Panc1 (cell line): ENCODE results near the gene SRP54.

Source experiments
- POLR2AphosphoS5 ChIP-seq: IDR thresholded peaks from 2 replicates; pipeline ENCODE4 v1.6.1; 2012; ENCODE audit warnings: mild to moderate bottlenecking, low read depth, low read length, moderate library complexity
- SIN3A ChIP-seq: IDR thresholded peaks from 2 replicates; pipeline ENCODE4 v1.6.1; 2012; ENCODE audit warnings: low read depth, mild to moderate bottlenecking, low read length, moderate library complexity, borderline replicate concordance; ENCODE audit not compliant: insufficient read depth
- TCF7L2 ChIP-seq: IDR thresholded peaks from 2 replicates; pipeline ENCODE4 v1.6.1; 2011; ENCODE audit warnings: mild to moderate bottlenecking, low read depth, low read length, inconsistent platforms
- TF ChIP-seq, protein P1 (sequence below): fragments of 450-650 bp; IDR thresholded peaks from 2 replicates; pipeline ENCODE4 v1.5.1; 2017; ENCODE audit warnings: mild to moderate bottlenecking
- TF ChIP-seq, protein P2 (sequence below), 2 experiments: IDR thresholded peaks; 2 replicates each; pipeline ENCODE4 v1.6.1; 2011 to 2012; ENCODE audit warnings: low read depth in 2 of 2, control low read depth in 1 of 2, low read length in 1 of 2, mild to moderate bottlenecking in 1 of 2, moderate library complexity in 1 of 2; ENCODE audit not compliant: insufficient read depth in 1 of 2

DNA sequence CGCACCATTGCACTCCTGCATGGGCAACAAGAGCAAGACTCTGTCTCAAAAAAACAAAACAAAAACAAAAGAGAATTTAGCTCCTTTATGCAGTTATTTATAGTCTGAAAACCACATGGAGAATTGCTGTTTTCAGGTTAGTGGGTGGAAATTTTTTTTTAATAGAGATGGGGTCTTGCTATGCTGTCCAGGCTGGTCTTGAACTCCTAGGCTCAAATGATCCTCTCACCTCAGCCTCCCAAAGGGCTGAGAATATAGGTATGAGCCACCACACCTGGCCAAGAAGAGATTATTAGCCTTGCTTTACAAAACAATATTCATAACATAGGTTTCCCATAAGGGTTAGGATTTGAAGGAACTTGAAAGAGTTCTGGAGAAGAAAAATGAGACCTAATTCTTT, 12.1 kb upstream of the SRP54 start:
- TF ChIP-seq, protein P1, sequence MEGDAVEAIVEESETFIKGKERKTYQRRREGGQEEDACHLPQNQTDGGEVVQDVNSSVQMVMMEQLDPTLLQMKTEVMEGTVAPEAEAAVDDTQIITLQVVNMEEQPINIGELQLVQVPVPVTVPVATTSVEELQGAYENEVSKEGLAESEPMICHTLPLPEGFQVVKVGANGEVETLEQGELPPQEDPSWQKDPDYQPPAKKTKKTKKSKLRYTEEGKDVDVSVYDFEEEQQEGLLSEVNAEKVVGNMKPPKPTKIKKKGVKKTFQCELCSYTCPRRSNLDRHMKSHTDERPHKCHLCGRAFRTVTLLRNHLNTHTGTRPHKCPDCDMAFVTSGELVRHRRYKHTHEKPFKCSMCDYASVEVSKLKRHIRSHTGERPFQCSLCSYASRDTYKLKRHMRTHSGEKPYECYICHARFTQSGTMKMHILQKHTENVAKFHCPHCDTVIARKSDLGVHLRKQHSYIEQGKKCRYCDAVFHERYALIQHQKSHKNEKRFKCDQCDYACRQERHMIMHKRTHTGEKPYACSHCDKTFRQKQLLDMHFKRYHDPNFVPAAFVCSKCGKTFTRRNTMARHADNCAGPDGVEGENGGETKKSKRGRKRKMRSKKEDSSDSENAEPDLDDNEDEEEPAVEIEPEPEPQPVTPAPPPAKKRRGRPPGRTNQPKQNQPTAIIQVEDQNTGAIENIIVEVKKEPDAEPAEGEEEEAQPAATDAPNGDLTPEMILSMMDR = no peak
- TF ChIP-seq TCF7L2 (no peak), POLR2AphosphoS5 (no peak), SIN3A (no peak)
- TF ChIP-seq, protein P2, sequence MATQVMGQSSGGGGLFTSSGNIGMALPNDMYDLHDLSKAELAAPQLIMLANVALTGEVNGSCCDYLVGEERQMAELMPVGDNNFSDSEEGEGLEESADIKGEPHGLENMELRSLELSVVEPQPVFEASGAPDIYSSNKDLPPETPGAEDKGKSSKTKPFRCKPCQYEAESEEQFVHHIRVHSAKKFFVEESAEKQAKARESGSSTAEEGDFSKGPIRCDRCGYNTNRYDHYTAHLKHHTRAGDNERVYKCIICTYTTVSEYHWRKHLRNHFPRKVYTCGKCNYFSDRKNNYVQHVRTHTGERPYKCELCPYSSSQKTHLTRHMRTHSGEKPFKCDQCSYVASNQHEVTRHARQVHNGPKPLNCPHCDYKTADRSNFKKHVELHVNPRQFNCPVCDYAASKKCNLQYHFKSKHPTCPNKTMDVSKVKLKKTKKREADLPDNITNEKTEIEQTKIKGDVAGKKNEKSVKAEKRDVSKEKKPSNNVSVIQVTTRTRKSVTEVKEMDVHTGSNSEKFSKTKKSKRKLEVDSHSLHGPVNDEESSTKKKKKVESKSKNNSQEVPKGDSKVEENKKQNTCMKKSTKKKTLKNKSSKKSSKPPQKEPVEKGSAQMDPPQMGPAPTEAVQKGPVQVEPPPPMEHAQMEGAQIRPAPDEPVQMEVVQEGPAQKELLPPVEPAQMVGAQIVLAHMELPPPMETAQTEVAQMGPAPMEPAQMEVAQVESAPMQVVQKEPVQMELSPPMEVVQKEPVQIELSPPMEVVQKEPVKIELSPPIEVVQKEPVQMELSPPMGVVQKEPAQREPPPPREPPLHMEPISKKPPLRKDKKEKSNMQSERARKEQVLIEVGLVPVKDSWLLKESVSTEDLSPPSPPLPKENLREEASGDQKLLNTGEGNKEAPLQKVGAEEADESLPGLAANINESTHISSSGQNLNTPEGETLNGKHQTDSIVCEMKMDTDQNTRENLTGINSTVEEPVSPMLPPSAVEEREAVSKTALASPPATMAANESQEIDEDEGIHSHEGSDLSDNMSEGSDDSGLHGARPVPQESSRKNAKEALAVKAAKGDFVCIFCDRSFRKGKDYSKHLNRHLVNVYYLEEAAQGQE (IDR thresholded peaks at IDR 0.05; ENCODE audit: insufficient read depth in 1 of 2, low read depth in 2 of 2, low read length in 1 of 2) = no peak
